Activated naive CD4-positive, alpha-beta T cell treated with anti-CD3 and anti-CD28 coated beads, Interleukin-2, amount 50 U/mL, for 72 hours (primary cell): Measurements from ENCODE around the gene CABP4. TPM values are rescaled to one million over a fixed set of nuclear protein-coding genes. Genes with fewer than 3 reads are reported as not detected.
A peak's percentile ranks its signal among the peaks of the same experiment; 100 is the strongest.

Source experiments
- ATAC-seq, 2 donors: fragments of 150-1000 bp; cut with Tn5 transposase; 2 replicates each; pipeline ENCODE4 v1.10.0; 2021; ENCODE audit warnings: mild to moderate bottlenecking in 2 of 2, moderate library complexity in 2 of 2
- DNase-seq, 2 donors: peaks; one replicate each; pipeline ENCODE4 v3.0.0; 2021 to 2022; ENCODE audit warnings: low spot score in 2 of 2
- H3K27ac Mint-ChIP-seq, 2 donors: one replicate each; pipeline ENCODE4 v1.8.0; 2022; ENCODE audit warnings: mild to moderate bottlenecking in 2 of 2, mixed read lengths in 2 of 2
- H3K36me3 Mint-ChIP-seq, 2 donors: one replicate each; pipeline ENCODE4 v1.8.0; 2022; ENCODE audit warnings: mixed read lengths in 2 of 2
- H3K9me3 Mint-ChIP-seq, 2 donors: one replicate each; pipeline ENCODE4 v1.8.0; 2022; ENCODE audit warnings: mixed read lengths in 2 of 2
- total RNA-seq, 2 donors: library from RNA; stranded (reverse); gene quantifications; one replicate each; pipeline ENCODE4 v1.2.3, GENCODE V29; 2022

Gene CABP4
- total RNA-seq, 2 donors from 2014 or later, result 1.7 to 2.8 TPM

GRCh38 chr11:67504005-67504949, 49.1 kb downstream of the CABP4 start:
- Mint-ChIP-seq H3K36me3 (peaks cover 21 to 24% of the 10 kb centered on the region in 2 donors), H3K27ac (peak overlapping the region; percentile 95 to 97), H3K9me3 (no peaks in the 10 kb centered on the region)
- peak in 1 of 2 donors; percentile 69 for DNase-seq
- ATAC-seq, result no peak

GRCh38 chr11:67504950-67505581, 49.9 kb downstream of the CABP4 start, which contains the start of gene PITPNM1:
Gene PITPNM1, minus strand, starts transcription at chr11:67505363. Its CDS starts 1,183 bp downstream, at chr11:67504180.
- peaks cover 21 to 24% of the 10 kb centered on the region in 2 donors for H3K36me3 Mint-ChIP-seq
- no peaks in the 10 kb centered on the region for H3K9me3 Mint-ChIP-seq
- ATAC-seq (peak; percentile 19 to 26), DNase-seq (peak; percentile 81 to 83)
- peak within 1 kb of the TSS; percentile 97 to 98 for H3K27ac Mint-ChIP-seq

- peak; percentile 59 to 68 for ATAC-seq
- Mint-ChIP-seq H3K36me3 (peaks cover 14 to 20% of the 10 kb centered on the region in 2 donors), H3K27ac (peak overlapping the region; percentile 97 to 98), H3K9me3 (no peaks in the 10 kb centered on the region)
- DNase-seq, result peak; percentile 95 to 96
Measured at GRCh38 chr11:67505605-67506396, 50.6 kb downstream of the CABP4 start.

- ATAC-seq (no peak), DNase-seq (peak in 1 of 2 donors; percentile 61)
- Mint-ChIP-seq H3K27ac (peak overlapping the region; percentile 97), H3K9me3 (no peaks in the 10 kb centered on the region), H3K36me3 (peaks cover 8 to 15% of the 10 kb centered on the region in 2 donors)
Measured at GRCh38 chr11:67506426-67507051, 51.4 kb downstream of the CABP4 start.

GRCh38 chr11:67507242-67507863, 52.2 kb downstream of the CABP4 start:
- ATAC-seq, result no peak
- Mint-ChIP-seq H3K36me3 (peaks cover 8 to 15% of the 10 kb centered on the region in 2 donors), H3K27ac (peak overlapping the region; percentile 97), H3K9me3 (no peaks in the 10 kb centered on the region)
- no peak for DNase-seq

GRCh38 chr11:67507864-67508485, 52.8 kb downstream of the CABP4 start, which contains the start of gene CDK2AP2:
Gene CDK2AP2, minus strand, starts transcription at chr11:67508162. Its CDS starts 80 bp downstream, at chr11:67508082.
- H3K27ac Mint-ChIP-seq, result peak within 1 kb of the TSS; percentile 97 to 99
- ATAC-seq (peak; percentile 75 to 77), DNase-seq (peak; percentile 97 to 99)
- no peaks in the 10 kb centered on the region for H3K9me3 Mint-ChIP-seq
- peaks cover 8 to 12% of the 10 kb centered on the region in 2 donors for H3K36me3 Mint-ChIP-seq

- peak; percentile 98 to 99 for DNase-seq
- peak; percentile 32 to 38 for ATAC-seq
- H3K36me3 Mint-ChIP-seq, result peaks cover 8 to 10% of the 10 kb centered on the region in 2 donors
- H3K27ac Mint-ChIP-seq, result peak overlapping the region; percentile 97 to 99
- no peaks in the 10 kb centered on the region for H3K9me3 Mint-ChIP-seq
Measured at GRCh38 chr11:67508486-67509121, 53.5 kb downstream of the CABP4 start.

GRCh38 chr11:67510023-67510345, 54.8 kb downstream of the CABP4 start:
- peaks cover 8 to 10% of the 10 kb centered on the region in 2 donors for H3K36me3 Mint-ChIP-seq
- ATAC-seq, result no peak
- no peaks in the 10 kb centered on the region for H3K9me3 Mint-ChIP-seq
- no peak overlapping the region for H3K27ac Mint-ChIP-seq
- DNase-seq, result no peak

Other genes with a start within 250 kb of the CABP4 start
- gene GRK2, start 188.9 kb upstream of the CABP4 start, total RNA-seq, result 100 to 1,000 TPM; 289 to 376 TPM
- 100 to 1,000 TPM in 1 of 2 donors, 10 to 100 TPM in 1; 76.0 to 213 TPM for gene ANKRD13D, start 166.1 kb upstream of the CABP4 start, total RNA-seq
- 10 to 100 TPM; 11.6 to 16.5 TPM for gene SSH3, start 151.8 kb upstream of the CABP4 start, total RNA-seq
- gene POLD4, start 101.8 kb upstream of the CABP4 start, total RNA-seq, result 10 to 100 TPM; 49.9 to 57.2 TPM
- under 1 TPM in 1 of 2 donors, not detected in 1; 0.89 TPM for gene CLCF1, start 81.8 kb upstream of the CABP4 start, total RNA-seq
- 10 to 100 TPM; 35.6 to 53.7 TPM for gene RAD9A, start 63.4 kb upstream of the CABP4 start, total RNA-seq
- gene PPP1CA, start 53.5 kb upstream of the CABP4 start, total RNA-seq, result 100 to 1,000 TPM; 238 to 253 TPM
- 100 to 1,000 TPM; 135 to 155 TPM for gene TBC1D10C, start 51.3 kb upstream of the CABP4 start, total RNA-seq
- gene CARNS1, start 39.7 kb upstream of the CABP4 start, total RNA-seq, result 1 to 10 TPM; 1.4 to 4.5 TPM
- gene RPS6KB2, start 26.9 kb upstream of the CABP4 start, total RNA-seq, result 10 to 100 TPM; 64.3 to 68.8 TPM
- gene PTPRCAP, start 17.7 kb upstream of the CABP4 start, total RNA-seq, result 100 to 1,000 TPM in 1 of 2 donors, 10 to 100 TPM in 1; 65.2 to 131 TPM
- 100 to 1,000 TPM; 293 to 428 TPM for gene CORO1B, start 11.9 kb upstream of the CABP4 start, total RNA-seq
- gene GPR152, start 2.6 kb upstream of the CABP4 start, total RNA-seq, result not detected
- gene TMEM134, start 13.9 kb downstream of the CABP4 start, total RNA-seq, result 10 to 100 TPM; 39.1 to 77.9 TPM
- gene AIP, start 27.7 kb downstream of the CABP4 start, total RNA-seq, result 100 to 1,000 TPM; 151 to 207 TPM
- gene PITPNM1, start 50.0 kb downstream of the CABP4 start, total RNA-seq, result 100 to 1,000 TPM; 102 to 122 TPM
- 10 to 100 TPM; 72.4 to 85.2 TPM for gene CDK2AP2, start 52.8 kb downstream of the CABP4 start, total RNA-seq
- not detected for gene CABP2, start 68.1 kb downstream of the CABP4 start, total RNA-seq
- 100 to 1,000 TPM; 247 to 466 TPM for gene GSTP1, start 128.5 kb downstream of the CABP4 start, total RNA-seq
- 100 to 1,000 TPM; 237 to 286 TPM for gene NDUFV1, start 151.6 kb downstream of the CABP4 start, total RNA-seq
- gene NUDT8, start 174.6 kb downstream of the CABP4 start, total RNA-seq, result 10 to 100 TPM; 27.6 to 37.3 TPM
- not detected for gene TBX10, start 184.4 kb downstream of the CABP4 start, total RNA-seq
- under 1 TPM in 1 of 2 donors, not detected in 1; 0.18 TPM for gene ACY3, start 195.4 kb downstream of the CABP4 start, total RNA-seq
- not detected for gene ALDH3B2, start 219.3 kb downstream of the CABP4 start, total RNA-seq